ENCODE measurements around the gene ADSS1. TPM values are rescaled to one million over a fixed set of nuclear protein-coding genes. Genes with fewer than 3 reads are reported as not detected.

Gene ADSS1
- total RNA-seq, 1 donor, result 4.8 TPM

DNA sequence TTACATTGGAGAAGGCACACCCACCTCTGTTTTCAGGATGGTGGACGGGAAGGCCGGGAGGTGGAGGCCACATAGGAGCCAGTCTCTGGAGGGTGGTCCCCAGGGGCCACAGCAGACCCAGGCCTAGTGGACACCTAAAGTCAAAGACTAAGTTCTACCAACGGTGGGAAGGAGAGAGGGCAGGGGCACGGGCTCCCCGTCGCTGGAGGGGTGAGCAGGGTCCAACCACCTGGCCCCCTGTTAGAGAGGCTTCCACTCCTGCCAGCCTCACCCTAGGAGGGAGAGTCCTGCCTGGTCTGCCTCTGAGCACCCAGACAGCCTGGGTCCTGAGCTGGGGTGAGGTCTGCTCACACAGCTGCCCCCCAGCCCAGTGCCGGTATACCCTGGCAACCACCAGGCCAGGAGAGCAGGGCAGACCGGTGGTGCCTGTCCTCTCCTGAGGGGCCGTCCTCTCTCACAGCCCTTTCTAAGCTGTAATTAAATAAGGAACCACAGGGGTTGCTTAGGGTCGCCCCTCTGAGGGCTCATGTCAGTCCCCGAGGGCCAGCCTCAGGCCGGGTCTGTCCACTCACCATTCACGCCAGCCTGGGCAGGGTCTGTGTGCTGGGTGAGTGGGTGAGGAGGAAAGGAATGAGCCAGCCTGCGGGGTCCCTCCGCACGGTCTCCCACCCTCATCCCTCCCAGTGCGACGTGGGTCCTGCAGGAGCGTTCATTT is 32.3 kb upstream of the ADSS1 start:
- no peak for DNase-seq (ENCODE audit: low read depth)
- no peak for TF ChIP-seq CTCF (IDR thresholded peaks at IDR 0.05; ENCODE audit: insufficient read depth, low read length)
- H3K4me3 ChIP-seq (ENCODE audit: low read depth, low read length), result peak overlapping the region; percentile 94

DNA sequence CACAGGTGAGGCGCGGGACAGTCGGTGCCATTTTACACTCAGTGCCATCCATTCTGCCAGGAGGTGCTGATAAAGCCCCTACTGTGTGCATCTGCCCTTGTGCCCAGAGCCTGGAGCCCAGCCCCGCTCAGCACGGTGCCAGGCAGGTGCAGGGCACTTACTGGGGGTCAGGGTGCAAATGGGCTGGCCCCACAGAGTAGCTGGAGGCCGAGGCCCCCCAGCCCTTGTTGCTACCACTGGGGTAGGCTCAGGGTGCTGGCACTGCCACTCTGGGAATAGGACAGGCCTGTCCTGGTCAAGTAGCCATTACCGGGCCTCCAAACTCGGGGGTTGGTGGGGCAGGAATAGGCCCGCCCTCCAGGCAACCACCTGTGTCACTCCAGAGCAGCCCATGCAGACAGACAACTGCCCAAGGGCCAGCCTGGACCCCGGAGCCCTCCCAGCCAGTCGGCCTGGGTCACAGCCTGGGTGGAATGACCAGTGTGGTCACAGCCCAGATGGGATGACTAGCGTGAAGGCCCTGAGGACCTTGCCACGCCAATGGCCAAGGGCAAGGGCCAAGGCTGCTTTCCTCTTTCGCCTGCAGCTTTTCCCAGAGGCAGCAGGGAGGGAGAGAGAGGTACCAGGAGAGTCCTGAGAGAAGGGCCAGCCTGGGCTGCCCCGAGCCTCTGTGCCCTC is 31.6 kb upstream of the ADSS1 start:
- no peak overlapping the region for H3K4me3 ChIP-seq (ENCODE audit: low read depth, low read length)
- DNase-seq (ENCODE audit: low read depth), result no peak
- no peak for TF ChIP-seq CTCF (IDR thresholded peaks at IDR 0.05; ENCODE audit: insufficient read depth, low read length)

GRCh38 chr14:104692939-104693315 is 31.1 kb upstream of the ADSS1 start:
- no peak for TF ChIP-seq CTCF (IDR thresholded peaks at IDR 0.05; ENCODE audit: insufficient read depth, low read length)
- DNase-seq (ENCODE audit: low read depth), result no peak
- no peak overlapping the region for H3K4me3 ChIP-seq (ENCODE audit: low read depth, low read length)

DNA sequence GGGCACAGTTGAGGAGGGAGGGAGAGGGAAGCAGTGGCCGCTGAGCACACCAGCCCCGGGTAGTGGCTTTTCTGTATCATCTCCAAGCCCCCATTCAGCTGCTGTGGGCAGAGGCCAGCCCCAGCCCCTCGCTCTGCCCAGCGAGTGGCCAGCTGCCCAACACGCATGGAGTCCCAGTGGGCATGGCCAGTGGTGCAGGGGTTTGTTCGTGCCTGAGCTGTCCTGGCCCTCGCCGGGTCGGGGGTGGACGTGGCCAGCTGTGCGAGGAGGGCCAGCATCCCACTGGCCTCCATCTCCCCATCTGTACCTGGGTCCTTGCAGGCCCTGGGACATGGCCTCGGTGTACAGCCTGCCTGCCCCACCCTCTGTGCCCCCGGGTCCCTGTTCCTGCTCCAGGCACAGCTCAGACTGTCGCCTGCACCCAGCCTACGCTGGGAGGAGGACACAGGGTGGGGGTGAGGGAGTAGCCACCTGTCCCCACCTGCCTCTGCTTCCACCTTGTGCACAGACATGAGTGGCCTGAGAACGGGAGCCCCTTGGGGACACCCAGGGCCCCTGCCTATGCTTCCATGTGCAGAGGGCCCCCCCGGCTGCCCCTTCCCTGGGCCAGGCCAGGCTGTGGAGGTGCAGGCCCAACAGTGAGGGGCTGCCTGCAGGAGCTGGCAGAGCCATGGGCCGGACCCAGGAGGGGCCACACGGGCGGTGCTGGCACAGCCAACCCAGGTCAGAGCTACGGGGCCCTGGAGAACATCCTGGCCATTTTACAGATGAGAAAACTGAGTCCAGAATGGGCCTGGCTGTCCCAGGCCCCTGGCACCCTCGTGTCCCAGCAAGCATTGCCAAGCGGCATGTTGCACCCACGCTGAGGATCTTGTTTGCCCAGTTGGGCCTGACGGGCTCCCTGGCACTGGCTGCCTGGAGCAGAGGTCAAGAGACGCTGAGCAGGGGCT is 30.3 kb upstream of the ADSS1 start:
- TF ChIP-seq CTCF (IDR thresholded peaks at IDR 0.05; ENCODE audit: insufficient read depth, low read length), result no peak
- H3K4me3 ChIP-seq (ENCODE audit: low read depth, low read length), result no peak overlapping the region
- DNase-seq (ENCODE audit: low read depth), result no peak

DNA sequence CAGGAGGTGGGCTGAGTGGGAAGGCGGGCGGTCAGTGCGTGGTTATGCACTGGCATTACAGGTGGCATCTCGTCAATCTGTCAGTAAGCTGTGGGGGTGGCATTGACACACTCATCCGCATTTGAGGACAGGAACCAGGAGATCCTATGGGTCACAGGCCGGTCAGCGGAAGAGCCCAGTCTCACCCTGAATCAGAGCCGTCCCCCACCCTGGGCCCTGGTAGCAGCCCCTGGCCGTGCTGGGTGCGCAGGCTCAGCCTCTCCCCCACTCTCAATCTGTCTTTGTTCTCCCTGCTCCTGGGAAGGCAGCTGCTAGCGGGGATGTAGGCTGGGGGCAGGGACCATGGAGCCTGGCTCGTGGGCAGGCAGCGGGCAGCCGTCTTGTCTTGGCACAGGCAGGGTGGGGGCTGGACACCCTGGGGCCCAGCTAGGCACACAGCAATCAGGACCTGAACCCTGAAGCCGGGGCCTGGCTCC is 29.5 kb upstream of the ADSS1 start:
- TF ChIP-seq CTCF (IDR thresholded peaks at IDR 0.05; ENCODE audit: insufficient read depth, low read length), result no peak
- H3K4me3 ChIP-seq (ENCODE audit: low read depth, low read length), result no peak overlapping the region
- DNase-seq (ENCODE audit: low read depth), result no peak

DNA sequence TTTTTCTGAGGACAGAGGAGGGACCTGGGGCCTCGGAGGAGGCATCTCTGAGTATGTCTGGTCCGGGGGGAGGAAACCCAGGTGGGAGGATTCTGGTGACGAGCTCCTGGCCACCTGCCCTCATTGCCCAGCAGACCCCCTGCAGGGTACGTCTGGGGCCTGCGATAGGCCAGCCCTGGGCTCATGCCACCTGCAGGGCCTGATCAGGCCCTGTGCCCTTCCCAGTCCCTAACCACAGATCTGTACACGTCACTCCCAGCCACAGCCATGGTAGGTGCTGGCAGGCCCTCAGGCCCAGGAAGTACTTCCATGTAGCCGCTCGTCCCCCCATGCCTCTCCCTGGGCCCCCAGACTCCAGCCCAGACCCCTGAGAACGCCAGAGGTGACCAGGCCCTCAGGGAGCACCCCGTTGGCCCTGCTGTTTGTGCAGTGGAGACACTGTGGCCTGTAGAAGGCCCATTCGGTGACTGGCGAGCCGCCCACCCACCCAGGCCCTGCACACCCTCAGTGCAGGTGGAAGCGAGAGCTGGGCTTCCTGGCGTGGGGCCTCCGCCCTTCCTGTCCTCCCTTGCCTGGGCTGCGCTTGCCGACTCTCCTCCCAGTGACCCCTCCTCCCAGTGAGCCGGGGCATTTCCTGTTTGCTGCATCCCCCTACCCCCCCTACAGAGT is 28.9 kb upstream of the ADSS1 start:
- DNase-seq (ENCODE audit: low read depth), result no peak
- no peak for TF ChIP-seq CTCF (IDR thresholded peaks at IDR 0.05; ENCODE audit: insufficient read depth, low read length)
- H3K4me3 ChIP-seq (ENCODE audit: low read depth, low read length), result no peak overlapping the region

All from fibroblast of the aortic adventitia (primary cell).